Endothelial cell (in vitro differentiated cells): ENCODE measurements around the gene ATP2B2. TPM values are rescaled to one million over a fixed set of nuclear protein-coding genes. Genes with fewer than 3 reads are reported as not detected.
"Not testable (repeated sequence)": the region's sequence is repeated elsewhere in the genome, so short reads cannot be mapped to it uniquely, and the experiment has no call there.

Experiments
- DNase-seq: peaks from one replicate; pipeline ENCODE4 v3.0.0; 2021; ENCODE audit warnings: low spot score
- H3K27ac Mint-ChIP-seq: one replicate; pipeline ENCODE4 v1.8.0; 2021; ENCODE audit warnings: mixed read lengths, inconsistent platforms; ENCODE audit not compliant: unreplicated experiment
- H3K27me3 Mint-ChIP-seq: one replicate; pipeline ENCODE4 v1.8.0; 2021; ENCODE audit warnings: mild to moderate bottlenecking, moderate library complexity, mixed read lengths, inconsistent platforms; ENCODE audit not compliant: unreplicated experiment
- H3K36me3 Mint-ChIP-seq: one replicate; pipeline ENCODE4 v1.8.0; 2021; ENCODE audit warnings: mild to moderate bottlenecking, low read depth, mixed read lengths, inconsistent platforms; ENCODE audit not compliant: unreplicated experiment
- H3K4me1 Mint-ChIP-seq: one replicate; pipeline ENCODE4 v1.8.0; 2021; ENCODE audit warnings: mild to moderate bottlenecking, mixed read lengths, inconsistent platforms; ENCODE audit not compliant: unreplicated experiment
- H3K4me3 Mint-ChIP-seq: one replicate; pipeline ENCODE4 v1.8.0; 2021; ENCODE audit warnings: mild to moderate bottlenecking, mixed read lengths, inconsistent platforms; ENCODE audit not compliant: unreplicated experiment
- H3K9me3 Mint-ChIP-seq: one replicate; pipeline ENCODE4 v1.8.0; 2021; ENCODE audit warnings: mixed read lengths, inconsistent platforms; ENCODE audit not compliant: unreplicated experiment
- CTCF ChIP-seq: fragments of 200-600 bp; sonication (generic); IDR thresholded peaks from one replicate; pipeline ENCODE4 v1.5.0; 2021; ENCODE audit warnings: antibody characterized with exemption; ENCODE audit not compliant: unreplicated experiment
- total RNA-seq: library from RNA; stranded (reverse); fragmentation: NEBNext Ultra II Directional; extraction: Animal tissue kit (Norgen Biotek cat#: 25700); gene quantifications from one replicate; pipeline ENCODE4 v1.2.1, GENCODE V29; 2021; ENCODE audit not compliant: unreplicated experiment

Gene ATP2B2
- total RNA-seq, 1 donor from 2014 or later, result 1.7 TPM

- H3K27ac Mint-ChIP-seq, result no peak overlapping the region
- no peaks in the 10 kb centered on the region for H3K4me1 Mint-ChIP-seq
- H3K4me3 Mint-ChIP-seq, result no peak overlapping the region
- TF ChIP-seq CTCF, result no peak
- peaks cover 12% of the 10 kb centered on the region for H3K27me3 Mint-ChIP-seq
- peaks cover 22% of the 10 kb centered on the region for H3K36me3 Mint-ChIP-seq
- peaks cover 12% of the 10 kb centered on the region for H3K9me3 Mint-ChIP-seq
- DNase-seq, result no peak
Measured at GRCh38 chr3:10383850-10384248, 121.5 kb downstream of the ATP2B2 start.

GRCh38 chr3:10382892-10383849 is 122.2 kb downstream of the ATP2B2 start:
- Mint-ChIP-seq H3K4me3 (no peak overlapping the region), H3K4me1 (no peaks in the 10 kb centered on the region), H3K27ac (no peak overlapping the region), H3K36me3 (peaks cover 17% of the 10 kb centered on the region), H3K9me3 (peaks cover 7% of the 10 kb centered on the region), H3K27me3 (peaks cover 12% of the 10 kb centered on the region)
- DNase-seq, result no peak
- no peak for TF ChIP-seq CTCF

- H3K4me3 Mint-ChIP-seq, H3K27ac Mint-ChIP-seq, DNase-seq, H3K9me3 Mint-ChIP-seq, H3K4me1 Mint-ChIP-seq: not testable (repeated sequence)
- H3K36me3 Mint-ChIP-seq, result peaks cover 14% of the 10 kb centered on the region
- H3K27me3 Mint-ChIP-seq, result peaks cover 12% of the 10 kb centered on the region
Measured at GRCh38 chr3:10382445-10382844, 122.9 kb downstream of the ATP2B2 start.

- Mint-ChIP-seq H3K4me1 (no peaks in the 10 kb centered on the region), H3K27me3 (peaks cover 9% of the 10 kb centered on the region), H3K36me3 (peaks cover 5% of the 10 kb centered on the region), H3K27ac (no peak overlapping the region), H3K4me3 (no peak overlapping the region), H3K9me3 (no peaks in the 10 kb centered on the region)
- no peak for TF ChIP-seq CTCF
- no peak for DNase-seq
Measured at GRCh38 chr3:10381336-10381735, 124.0 kb downstream of the ATP2B2 start.

DNA sequence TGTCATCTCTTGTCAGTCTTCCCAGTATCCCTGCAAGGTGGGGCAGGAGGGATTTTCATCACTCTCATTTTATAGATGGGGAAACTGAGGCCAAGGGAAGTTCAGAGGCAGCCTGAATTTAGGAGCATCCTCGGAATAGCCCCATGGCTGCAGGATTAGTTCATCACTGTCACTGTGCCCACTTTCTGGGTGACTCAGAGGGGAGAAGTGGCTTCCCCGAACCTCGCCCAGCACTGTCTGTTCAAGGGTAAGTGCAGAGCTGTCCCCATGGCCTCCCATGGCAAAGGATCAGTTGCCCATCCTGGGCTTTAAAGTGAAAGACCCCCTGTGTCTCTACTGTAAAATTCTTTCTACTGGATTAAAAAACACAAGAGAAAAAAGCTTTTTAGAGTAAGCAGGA is 124.5 kb downstream of the ATP2B2 start:
- peaks cover 9% of the 10 kb centered on the region for H3K27me3 Mint-ChIP-seq
- H3K36me3 Mint-ChIP-seq, result peaks cover 5% of the 10 kb centered on the region
- H3K9me3 Mint-ChIP-seq, result no peaks in the 10 kb centered on the region
- H3K4me1 Mint-ChIP-seq, result no peaks in the 10 kb centered on the region
- H3K27ac Mint-ChIP-seq, result no peak overlapping the region
- no peak for DNase-seq
- no peak overlapping the region for H3K4me3 Mint-ChIP-seq
- no peak for TF ChIP-seq CTCF
